HepG2 (cell line): Measurements from ENCODE around the gene GPN1. TPM values are rescaled to one million over a fixed set of nuclear protein-coding genes. Genes with fewer than 3 reads are reported as not detected.

Experiments
- AKAP8 ChIP-seq: sonication (generic); formaldehyde crosslinking; IDR thresholded peaks from 2 replicates; pipeline ENCODE4 v1.5.1; 2020; ENCODE audit warnings: mild to moderate bottlenecking, missing genetic modification reagents
- ARID2 ChIP-seq: sonication (generic); formaldehyde crosslinking; IDR thresholded peaks from 2 replicates; pipeline ENCODE4 v1.8.1; 2022; ENCODE audit warnings: mild to moderate bottlenecking, missing genetic modification reagents, borderline replicate concordance
- FIP1L1 ChIP-seq: fragments of 200-400 bp; formaldehyde crosslinking; IDR thresholded peaks from 2 replicates; pipeline ENCODE4 v1.6.1; 2018; ENCODE audit warnings: low read depth, mild to moderate bottlenecking, low read length, moderate library complexity, borderline replicate concordance; ENCODE audit not compliant: insufficient read depth
- HMGXB3 ChIP-seq: sonication (generic); formaldehyde crosslinking; IDR thresholded peaks from 2 replicates; pipeline ENCODE4 v1.4.0; 2020; ENCODE audit warnings: missing genetic modification reagents, borderline replicate concordance
- HNRNPH1 ChIP-seq: fragments of 200-400 bp; formaldehyde crosslinking; optimal IDR thresholded peaks from 2 replicates; pipeline ENCODE3; 2017; ENCODE audit warnings: mild to moderate bottlenecking, low read depth, low read length
- MAFK ChIP-seq, 2 experiments: IDR thresholded peaks in 1 of 2; conservative IDR thresholded peaks in 1 of 2; 2 replicates each; pipeline ENCODE4 v1.6.1; 2011; ENCODE audit warnings: improper control_type of control experiment in 2 of 2, low read length in 2 of 2
- MIXL1 ChIP-seq: IDR thresholded peaks from 2 replicates; pipeline ENCODE4 v1.6.1; 2016
- MXD1 ChIP-seq: sonication (generic); formaldehyde crosslinking; IDR thresholded peaks from 2 replicates; pipeline ENCODE4 v1.4.0; 2020; ENCODE audit warnings: mild to moderate bottlenecking, missing genetic modification reagents
- NBN ChIP-seq: fragments of 450-650 bp; conservative IDR thresholded peaks from 2 replicates; pipeline ENCODE4 v1.6.1; 2017
- NFKBIZ ChIP-seq: IDR thresholded peaks from 2 replicates; pipeline ENCODE4 v1.6.1; 2018; ENCODE audit warnings: missing genetic modification reagents, missing compliant biosample characterization
- PHF21A ChIP-seq: sonication (generic); formaldehyde crosslinking; IDR thresholded peaks from 2 replicates; pipeline ENCODE4 v1.5.0; 2020; ENCODE audit warnings: mild to moderate bottlenecking, missing genetic modification reagents
- SP2 ChIP-seq: sonication (generic); formaldehyde crosslinking; IDR thresholded peaks from 2 replicates; pipeline ENCODE4 v1.5.1; 2020; ENCODE audit warnings: mild to moderate bottlenecking, missing genetic modification reagents
- TEF ChIP-seq: sonication (generic); formaldehyde crosslinking; IDR thresholded peaks from 2 replicates; pipeline ENCODE4 v1.5.0; 2020; ENCODE audit warnings: missing genetic modification reagents
- ZNF431 ChIP-seq: sonication (generic); formaldehyde crosslinking; IDR thresholded peaks from 2 replicates; pipeline ENCODE4 v1.9.0; 2022; ENCODE audit warnings: missing genetic modification reagents, low read depth, mild to moderate bottlenecking, borderline replicate concordance
- ZNF468 ChIP-seq: sonication (generic); formaldehyde crosslinking; IDR thresholded peaks from 2 replicates; pipeline ENCODE4 v1.8.0; 2022; ENCODE audit warnings: mild to moderate bottlenecking, moderate library complexity, missing genetic modification reagents
- ZNF574 ChIP-seq: sonication (generic); formaldehyde crosslinking; IDR thresholded peaks from 2 replicates; pipeline ENCODE4 v1.4.0; 2020; ENCODE audit warnings: missing genetic modification reagents
- ZNF589 ChIP-seq: sonication (generic); formaldehyde crosslinking; conservative IDR thresholded peaks from 2 replicates; pipeline ENCODE4 v1.8.0; 2022; ENCODE audit warnings: mild to moderate bottlenecking, moderate library complexity, missing genetic modification reagents
- ZNF850 ChIP-seq: sonication (generic); formaldehyde crosslinking; conservative IDR thresholded peaks from 2 replicates; pipeline ENCODE4 v1.9.0; 2021; ENCODE audit warnings: mild to moderate bottlenecking, missing genetic modification reagents
- polyA plus RNA-seq, 8 experiments: library from polyadenylated mRNA; depleted of rRNA in 3 of 8; stranded (reverse) in 7 of 8; unstranded in 1 of 8; fragments of >200 nt; fragmentation: Illumina TruSeq in 4 of 8; extraction: Trizol in 4 of 8; gene quantifications; 2 replicates each; pipeline versions ENCODE4 v1.2.1 to v1.2.3, GENCODE V29; 2011 to 2016; ENCODE audit warnings: low read depth in 4 of 8, missing spikeins in 1 of 8, mixed read lengths in 1 of 8; ENCODE audit not compliant: insufficient read depth in 1 of 8
- total RNA-seq, 5 experiments: library from RNA; depleted of rRNA; stranded (reverse); fragments of >200 nt; fragmentation: Illumina TruSeq; extraction: Trizol; gene quantifications; 2 replicates each; pipeline ENCODE4 v1.2.3, GENCODE V29; 2016; ENCODE audit warnings: low read depth in 1 of 5
- TF ChIP-seq, protein P1 (sequence below): IDR thresholded peaks from 2 replicates; pipeline ENCODE4 v1.6.1; 2016; ENCODE audit warnings: mild to moderate bottlenecking

The GPN1 gene
- total and polyA plus RNA-seq, 2 of the 13 experiments (the other 11 are each of a cell fraction or from before 2014, with no cell fraction given), result 54.5 to 62.7 TPM

- peak; percentile 100 for TF ChIP-seq ZNF574 (CRISPR knock-in tag)
- TF ChIP-seq MXD1 (CRISPR knock-in tag), result 0 out of 2 replicates have a peak, but pooled peaks have one; percentile 66
- no peak for TF ChIP-seq NBN
- TF ChIP-seq MIXL1 (CRISPR knock-in tag), result no peak
- TF ChIP-seq AKAP8 (CRISPR knock-in tag), result no peak
- TF ChIP-seq, protein P1, sequence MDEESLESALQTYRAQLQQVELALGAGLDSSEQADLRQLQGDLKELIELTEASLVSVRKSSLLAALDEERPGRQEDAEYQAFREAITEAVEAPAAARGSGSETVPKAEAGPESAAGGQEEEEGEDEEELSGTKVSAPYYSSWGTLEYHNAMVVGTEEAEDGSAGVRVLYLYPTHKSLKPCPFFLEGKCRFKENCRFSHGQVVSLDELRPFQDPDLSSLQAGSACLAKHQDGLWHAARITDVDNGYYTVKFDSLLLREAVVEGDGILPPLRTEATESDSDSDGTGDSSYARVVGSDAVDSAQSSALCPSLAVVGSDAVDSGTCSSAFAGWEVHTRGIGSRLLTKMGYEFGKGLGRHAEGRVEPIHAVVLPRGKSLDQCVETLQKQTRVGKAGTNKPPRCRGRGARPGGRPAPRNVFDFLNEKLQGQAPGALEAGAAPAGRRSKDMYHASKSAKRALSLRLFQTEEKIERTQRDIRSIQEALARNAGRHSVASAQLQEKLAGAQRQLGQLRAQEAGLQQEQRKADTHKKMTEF (CRISPR knock-in tag), result peak; percentile 71
- peak; percentile 36; the same call in 1 of the 2 replicates for TF ChIP-seq PHF21A (CRISPR knock-in tag)
- TF ChIP-seq TEF (CRISPR knock-in tag), result no peak
- TF ChIP-seq ARID2 (CRISPR knock-in tag), result no peak
- peak; percentile 80 for TF ChIP-seq HNRNPH1
- peak; percentile 34; the same call in 1 of the 2 replicates for TF ChIP-seq SP2 (CRISPR knock-in tag)
- no peak for TF ChIP-seq ZNF468 (CRISPR knock-in tag)
- peak; percentile 82 for TF ChIP-seq HMGXB3 (CRISPR knock-in tag)
- TF ChIP-seq ZNF431 (CRISPR knock-in tag), result no peak
- peak; percentile 82; the same call in 1 of the 2 replicates for TF ChIP-seq ZNF589 (CRISPR knock-in tag)
- no peak for TF ChIP-seq NFKBIZ (CRISPR knock-in tag)
- TF ChIP-seq MAFK (conservative IDR thresholded peaks at IDR 0.05 in 1 of 2, IDR thresholded peaks at IDR 0.05 in 1 of 2; ENCODE audit: low read length in 2 of 2), result no peak
- TF ChIP-seq ZNF850 (CRISPR knock-in tag), result no peak; the same call in 1 of the 2 replicates
- TF ChIP-seq FIP1L1, result no peak
Observed at GRCh38 chr2:27628767-27629709, at the start of gene GPN1, which contains the start of gene CCDC121 (continued).
